HepG2 (cell line): Measurements from ENCODE around the gene TADA2B.

Experiments used
- KLF16 ChIP-seq, 2 experiments: sonication (generic) in 1 of 2; formaldehyde crosslinking in 1 of 2; IDR thresholded peaks; 2 replicates each; pipeline versions ENCODE4 v1.6.1 to v1.8.0; 2016 to 2023; ENCODE audit warnings: missing genetic modification reagents in 2 of 2, missing compliant biosample characterization in 1 of 2
- POLR2A ChIP-seq, 2 experiments: IDR thresholded peaks; 2 replicates each; pipeline ENCODE4 v1.6.1; 2011; ENCODE audit warnings: low read depth in 2 of 2, low read length in 2 of 2, mild to moderate bottlenecking in 1 of 2, moderate library complexity in 1 of 2; ENCODE audit not compliant: insufficient read depth in 1 of 2
- RFX5 ChIP-seq: IDR thresholded peaks from 2 replicates; pipeline ENCODE4 v1.6.1; 2011; ENCODE audit warnings: low read depth, low read length, improper control_type of control experiment
- ZNF564 ChIP-seq: sonication (generic); formaldehyde crosslinking; IDR thresholded peaks from 2 replicates; pipeline ENCODE4 v1.8.1; 2023; ENCODE audit warnings: mild to moderate bottlenecking, missing genetic modification reagents
- ZNF570 ChIP-seq: sonication (generic); formaldehyde crosslinking; IDR thresholded peaks from 2 replicates; pipeline ENCODE4 v1.4.0; 2020; ENCODE audit warnings: mild to moderate bottlenecking, missing genetic modification reagents, borderline replicate concordance
- ZSCAN21 ChIP-seq: sonication (generic); formaldehyde crosslinking; IDR thresholded peaks from 2 replicates; pipeline ENCODE4 v1.8.0; 2022; ENCODE audit warnings: mild to moderate bottlenecking, missing genetic modification reagents, moderate library complexity, borderline replicate concordance
- TF ChIP-seq, protein P1 (sequence below): sonication (generic); formaldehyde crosslinking; IDR thresholded peaks from 2 replicates; pipeline ENCODE4 v1.5.0; 2020; ENCODE audit warnings: mild to moderate bottlenecking, missing genetic modification reagents, borderline replicate concordance
- TF ChIP-seq, protein P2 (sequence below): sonication (generic); formaldehyde crosslinking; IDR thresholded peaks from 2 replicates; pipeline ENCODE4 v1.5.0; 2020; ENCODE audit warnings: mild to moderate bottlenecking, missing genetic modification reagents, moderate library complexity
- TF ChIP-seq, protein P3 (sequence below): sonication (generic); formaldehyde crosslinking; IDR thresholded peaks from 2 replicates; pipeline ENCODE4 v1.8.0; 2022; ENCODE audit warnings: mild to moderate bottlenecking, missing genetic modification reagents; ENCODE audit not compliant: insufficient replicate concordance

DNA sequence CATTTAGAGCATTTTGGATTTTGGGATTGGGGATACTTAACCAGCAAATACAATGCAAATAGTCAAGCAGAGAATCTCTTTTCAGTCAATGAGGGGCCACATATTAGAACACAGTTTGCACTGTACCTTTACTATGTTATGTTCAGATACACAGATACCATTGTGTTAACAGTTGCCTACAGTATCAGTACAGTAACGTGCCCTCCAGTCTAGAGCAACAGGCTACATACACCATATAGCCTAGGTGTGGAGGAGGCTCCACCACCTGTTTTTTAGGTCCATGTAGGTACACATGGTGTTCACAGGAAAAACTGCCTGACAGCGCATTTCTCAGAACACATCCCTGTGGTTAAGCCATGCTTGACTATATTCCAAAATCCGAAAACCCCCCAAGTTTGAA lies 15.6 kb downstream of the TADA2B start:
- TF ChIP-seq ZSCAN21 (CRISPR knock-in tag) (no peak), ZNF564 (CRISPR knock-in tag) (no peak), ZNF570 (CRISPR knock-in tag) (no peak), RFX5 (no peak), KLF16 (CRISPR knock-in tag; IDR thresholded peaks at IDR 0.05) (no peak), POLR2A (IDR thresholded peaks at IDR 0.05; ENCODE audit: insufficient read depth in 1 of 2, low read depth in 2 of 2, low read length in 2 of 2) (peak in 1 of 2 experiments; percentile 53; a peak in 1 of 4 replicates)
- TF ChIP-seq, protein P1, sequence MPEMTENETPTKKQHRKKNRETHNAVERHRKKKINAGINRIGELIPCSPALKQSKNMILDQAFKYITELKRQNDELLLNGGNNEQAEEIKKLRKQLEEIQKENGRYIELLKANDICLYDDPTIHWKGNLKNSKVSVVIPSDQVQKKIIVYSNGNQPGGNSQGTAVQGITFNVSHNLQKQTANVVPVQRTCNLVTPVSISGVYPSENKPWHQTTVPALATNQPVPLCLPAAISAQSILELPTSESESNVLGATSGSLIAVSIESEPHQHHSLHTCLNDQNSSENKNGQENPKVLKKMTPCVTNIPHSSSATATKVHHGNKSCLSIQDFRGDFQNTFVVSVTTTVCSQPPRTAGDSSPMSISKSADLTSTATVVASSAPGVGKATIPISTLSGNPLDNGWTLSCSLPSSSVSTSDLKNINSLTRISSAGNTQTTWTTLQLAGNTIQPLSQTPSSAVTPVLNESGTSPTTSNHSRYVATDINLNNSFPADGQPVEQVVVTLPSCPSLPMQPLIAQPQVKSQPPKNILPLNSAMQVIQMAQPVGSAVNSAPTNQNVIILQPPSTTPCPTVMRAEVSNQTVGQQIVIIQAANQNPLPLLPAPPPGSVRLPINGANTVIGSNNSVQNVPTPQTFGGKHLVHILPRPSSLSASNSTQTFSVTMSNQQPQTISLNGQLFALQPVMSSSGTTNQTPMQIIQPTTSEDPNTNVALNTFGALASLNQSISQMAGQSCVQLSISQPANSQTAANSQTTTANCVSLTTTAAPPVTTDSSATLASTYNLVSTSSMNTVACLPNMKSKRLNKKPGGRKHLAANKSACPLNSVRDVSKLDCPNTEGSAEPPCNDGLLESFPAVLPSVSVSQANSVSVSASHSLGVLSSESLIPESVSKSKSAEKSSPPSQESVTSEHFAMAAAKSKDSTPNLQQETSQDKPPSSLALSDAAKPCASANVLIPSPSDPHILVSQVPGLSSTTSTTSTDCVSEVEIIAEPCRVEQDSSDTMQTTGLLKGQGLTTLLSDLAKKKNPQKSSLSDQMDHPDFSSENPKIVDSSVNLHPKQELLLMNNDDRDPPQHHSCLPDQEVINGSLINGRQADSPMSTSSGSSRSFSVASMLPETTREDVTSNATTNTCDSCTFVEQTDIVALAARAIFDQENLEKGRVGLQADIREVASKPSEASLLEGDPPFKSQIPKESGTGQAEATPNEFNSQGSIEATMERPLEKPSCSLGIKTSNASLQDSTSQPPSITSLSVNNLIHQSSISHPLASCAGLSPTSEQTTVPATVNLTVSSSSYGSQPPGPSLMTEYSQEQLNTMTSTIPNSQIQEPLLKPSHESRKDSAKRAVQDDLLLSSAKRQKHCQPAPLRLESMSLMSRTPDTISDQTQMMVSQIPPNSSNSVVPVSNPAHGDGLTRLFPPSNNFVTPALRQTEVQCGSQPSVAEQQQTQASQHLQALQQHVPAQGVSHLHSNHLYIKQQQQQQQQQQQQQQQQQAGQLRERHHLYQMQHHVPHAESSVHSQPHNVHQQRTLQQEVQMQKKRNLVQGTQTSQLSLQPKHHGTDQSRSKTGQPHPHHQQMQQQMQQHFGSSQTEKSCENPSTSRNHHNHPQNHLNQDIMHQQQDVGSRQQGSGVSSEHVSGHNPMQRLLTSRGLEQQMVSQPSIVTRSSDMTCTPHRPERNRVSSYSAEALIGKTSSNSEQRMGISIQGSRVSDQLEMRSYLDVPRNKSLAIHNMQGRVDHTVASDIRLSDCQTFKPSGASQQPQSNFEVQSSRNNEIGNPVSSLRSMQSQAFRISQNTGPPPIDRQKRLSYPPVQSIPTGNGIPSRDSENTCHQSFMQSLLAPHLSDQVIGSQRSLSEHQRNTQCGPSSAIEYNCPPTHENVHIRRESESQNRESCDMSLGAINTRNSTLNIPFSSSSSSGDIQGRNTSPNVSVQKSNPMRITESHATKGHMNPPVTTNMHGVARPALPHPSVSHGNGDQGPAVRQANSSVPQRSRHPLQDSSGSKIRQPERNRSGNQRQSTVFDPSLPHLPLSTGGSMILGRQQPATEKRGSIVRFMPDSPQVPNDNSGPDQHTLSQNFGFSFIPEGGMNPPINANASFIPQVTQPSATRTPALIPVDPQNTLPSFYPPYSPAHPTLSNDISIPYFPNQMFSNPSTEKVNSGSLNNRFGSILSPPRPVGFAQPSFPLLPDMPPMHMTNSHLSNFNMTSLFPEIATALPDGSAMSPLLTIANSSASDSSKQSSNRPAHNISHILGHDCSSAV (CRISPR knock-in tag) = no peak
- TF ChIP-seq, protein P2, sequence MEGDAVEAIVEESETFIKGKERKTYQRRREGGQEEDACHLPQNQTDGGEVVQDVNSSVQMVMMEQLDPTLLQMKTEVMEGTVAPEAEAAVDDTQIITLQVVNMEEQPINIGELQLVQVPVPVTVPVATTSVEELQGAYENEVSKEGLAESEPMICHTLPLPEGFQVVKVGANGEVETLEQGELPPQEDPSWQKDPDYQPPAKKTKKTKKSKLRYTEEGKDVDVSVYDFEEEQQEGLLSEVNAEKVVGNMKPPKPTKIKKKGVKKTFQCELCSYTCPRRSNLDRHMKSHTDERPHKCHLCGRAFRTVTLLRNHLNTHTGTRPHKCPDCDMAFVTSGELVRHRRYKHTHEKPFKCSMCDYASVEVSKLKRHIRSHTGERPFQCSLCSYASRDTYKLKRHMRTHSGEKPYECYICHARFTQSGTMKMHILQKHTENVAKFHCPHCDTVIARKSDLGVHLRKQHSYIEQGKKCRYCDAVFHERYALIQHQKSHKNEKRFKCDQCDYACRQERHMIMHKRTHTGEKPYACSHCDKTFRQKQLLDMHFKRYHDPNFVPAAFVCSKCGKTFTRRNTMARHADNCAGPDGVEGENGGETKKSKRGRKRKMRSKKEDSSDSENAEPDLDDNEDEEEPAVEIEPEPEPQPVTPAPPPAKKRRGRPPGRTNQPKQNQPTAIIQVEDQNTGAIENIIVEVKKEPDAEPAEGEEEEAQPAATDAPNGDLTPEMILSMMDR (CRISPR knock-in tag) = no peak
- TF ChIP-seq, protein P3, sequence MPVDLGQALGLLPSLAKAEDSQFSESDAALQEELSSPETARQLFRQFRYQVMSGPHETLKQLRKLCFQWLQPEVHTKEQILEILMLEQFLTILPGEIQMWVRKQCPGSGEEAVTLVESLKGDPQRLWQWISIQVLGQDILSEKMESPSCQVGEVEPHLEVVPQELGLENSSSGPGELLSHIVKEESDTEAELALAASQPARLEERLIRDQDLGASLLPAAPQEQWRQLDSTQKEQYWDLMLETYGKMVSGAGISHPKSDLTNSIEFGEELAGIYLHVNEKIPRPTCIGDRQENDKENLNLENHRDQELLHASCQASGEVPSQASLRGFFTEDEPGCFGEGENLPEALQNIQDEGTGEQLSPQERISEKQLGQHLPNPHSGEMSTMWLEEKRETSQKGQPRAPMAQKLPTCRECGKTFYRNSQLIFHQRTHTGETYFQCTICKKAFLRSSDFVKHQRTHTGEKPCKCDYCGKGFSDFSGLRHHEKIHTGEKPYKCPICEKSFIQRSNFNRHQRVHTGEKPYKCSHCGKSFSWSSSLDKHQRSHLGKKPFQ (CRISPR knock-in tag) = no peak
